A673 (cell line): ENCODE results near the gene TRAF3IP1. TPM values are rescaled to one million over a fixed set of nuclear protein-coding genes. Genes with fewer than 3 reads are reported as not detected.
"Not testable (repeated sequence)": the region's sequence is repeated elsewhere in the genome, so short reads cannot be mapped to it uniquely, and the experiment has no call there.

ENCODE experiments used
- BruUV-seq: library from RNA; stranded (reverse); fragments of 400-500 nt; replicated peaks from 2 replicates; lab custom pipeline; 2021; lab: Mats Ljungman, UMichigan
- CTCF ChIA-PET: fragments of 300-600 bp; sonication (Branson Sonifier 250); formaldehyde crosslinking; loops from one replicate; lab custom pipeline; 2022; ENCODE audit warnings: antibody characterized with exemption; lab: Charles Lee
- POLR2A ChIA-PET: fragments of 300-600 bp; sonication (Branson Sonifier 250); formaldehyde crosslinking; loops from one replicate; lab custom pipeline; 2022; ENCODE audit warnings: antibody characterized with exemption; ENCODE audit not compliant: low non-redundant PET; lab: Charles Lee
- DNase-seq: peaks from one replicate; pipeline ENCODE4 v3.0.0-alpha.2; 2015; ENCODE audit warnings: low spot score
- H3K27ac ChIP-seq: fragments of 200-600 bp; sonication (generic); 2 replicates; pipeline ENCODE4 v1.5.1; 2016; ENCODE audit warnings: mixed run types, low read depth, mild to moderate bottlenecking, mixed read lengths, antibody characterized with exemption, low read length; ENCODE audit not compliant: poor library complexity, severe bottlenecking
- H3K27me3 ChIP-seq: fragments of 200-600 bp; sonication (generic); replicated peaks from 2 replicates; pipeline ENCODE4 v1.6.1; 2017; ENCODE audit warnings: mixed run types, low read depth, mild to moderate bottlenecking, mixed read lengths, antibody characterized with exemption, low read length; ENCODE audit not compliant: insufficient read depth, poor library complexity
- H3K36me3 ChIP-seq: fragments of 200-600 bp; sonication (generic); 2 replicates; pipeline ENCODE4 v1.6.1; 2016; ENCODE audit warnings: mixed run types, mild to moderate bottlenecking, mixed read lengths, antibody characterized with exemption, low read length; ENCODE audit not compliant: insufficient read depth, poor library complexity, severe bottlenecking
- H3K4me1 ChIP-seq: fragments of 200-600 bp; sonication (generic); 2 replicates; pipeline ENCODE4 v1.6.1; 2017; ENCODE audit warnings: mixed run types, mild to moderate bottlenecking, mixed read lengths, antibody characterized with exemption, low read length; ENCODE audit not compliant: insufficient read depth, poor library complexity, severe bottlenecking
- H3K4me3 ChIP-seq: fragments of 200-600 bp; sonication (generic); 2 replicates; pipeline ENCODE4 v1.5.1; 2016; ENCODE audit warnings: low read depth, mixed run types, mild to moderate bottlenecking, mixed read lengths, low read length; ENCODE audit not compliant: poor library complexity, severe bottlenecking
- H3K9me3 ChIP-seq: fragments of 200-600 bp; sonication (generic); 2 replicates; pipeline ENCODE4 v1.6.1; 2016; ENCODE audit warnings: mixed run types, low read depth, mild to moderate bottlenecking, mixed read lengths, antibody characterized with exemption, low read length; ENCODE audit not compliant: poor library complexity, severe bottlenecking
- EZH2 ChIP-seq: fragments of 200-600 bp; sonication (generic); IDR thresholded peaks from 2 replicates; pipeline ENCODE4 v1.6.1; 2017; ENCODE audit warnings: borderline replicate concordance, low read depth, mild to moderate bottlenecking, mixed read lengths, antibody characterized with exemption, low read length; ENCODE audit not compliant: poor library complexity, severe bottlenecking
- intact Hi-C: fragments of 100-400 bp; cut with micrococcal nuclease; formaldehyde crosslinking; loops from one replicate; pipeline ENCODE4 v1.10.0; 2022; ENCODE audit not compliant: unreplicated experiment
- total RNA-seq: library from RNA; stranded (reverse); gene quantifications from 2 replicates; pipeline ENCODE4 v1.2.3, GENCODE V29; 2021
- TF ChIP-seq, protein P1 (sequence below): fragments of 300-800, 200-600 bp; sonication (generic); conservative IDR thresholded peaks from 2 replicates; pipeline ENCODE4 v1.5.1; 2017; ENCODE audit warnings: low read depth, mild to moderate bottlenecking, antibody characterized with exemption, low read length, moderate library complexity, mixed read lengths

Gene TRAF3IP1
- total RNA-seq, 1 experiment from 2014 or later: 23.0 TPM

DNA sequence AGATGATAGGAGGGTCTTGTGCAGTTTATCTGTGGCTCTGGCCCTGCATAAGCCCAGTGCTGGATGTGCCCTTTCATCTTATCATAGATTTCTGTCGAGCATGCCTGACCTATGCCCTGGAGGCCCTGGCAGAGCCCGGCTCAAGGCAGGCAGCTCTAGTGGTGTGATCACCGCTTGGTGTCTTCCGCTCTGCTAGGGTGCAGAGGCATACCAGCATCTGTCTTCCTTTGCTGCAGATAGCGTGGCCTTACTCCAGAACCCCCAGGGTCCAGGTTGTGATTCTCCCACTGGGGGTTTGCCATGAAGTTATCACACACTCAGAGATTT, 13.7 kb upstream of the TRAF3IP1 start:
- CTCF ChIA-PET: no interaction called here
- H3K36me3 ChIP-seq: no peaks in the 10 kb centered on the region
- POLR2A ChIA-PET: no interaction called here
- no peak for TF ChIP-seq EZH2
- TF ChIP-seq, protein P1, sequence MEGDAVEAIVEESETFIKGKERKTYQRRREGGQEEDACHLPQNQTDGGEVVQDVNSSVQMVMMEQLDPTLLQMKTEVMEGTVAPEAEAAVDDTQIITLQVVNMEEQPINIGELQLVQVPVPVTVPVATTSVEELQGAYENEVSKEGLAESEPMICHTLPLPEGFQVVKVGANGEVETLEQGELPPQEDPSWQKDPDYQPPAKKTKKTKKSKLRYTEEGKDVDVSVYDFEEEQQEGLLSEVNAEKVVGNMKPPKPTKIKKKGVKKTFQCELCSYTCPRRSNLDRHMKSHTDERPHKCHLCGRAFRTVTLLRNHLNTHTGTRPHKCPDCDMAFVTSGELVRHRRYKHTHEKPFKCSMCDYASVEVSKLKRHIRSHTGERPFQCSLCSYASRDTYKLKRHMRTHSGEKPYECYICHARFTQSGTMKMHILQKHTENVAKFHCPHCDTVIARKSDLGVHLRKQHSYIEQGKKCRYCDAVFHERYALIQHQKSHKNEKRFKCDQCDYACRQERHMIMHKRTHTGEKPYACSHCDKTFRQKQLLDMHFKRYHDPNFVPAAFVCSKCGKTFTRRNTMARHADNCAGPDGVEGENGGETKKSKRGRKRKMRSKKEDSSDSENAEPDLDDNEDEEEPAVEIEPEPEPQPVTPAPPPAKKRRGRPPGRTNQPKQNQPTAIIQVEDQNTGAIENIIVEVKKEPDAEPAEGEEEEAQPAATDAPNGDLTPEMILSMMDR: no peak
- BruUV-seq: no TSS peak
- DNase-seq: no peak
- no peaks in the 10 kb centered on the region for H3K27me3 ChIP-seq
- no peaks in the 10 kb centered on the region for H3K4me1 ChIP-seq
- no peak overlapping the region for H3K4me3 ChIP-seq
- no peaks in the 10 kb centered on the region for H3K9me3 ChIP-seq
- H3K27ac ChIP-seq: no peak overlapping the region
- intact Hi-C loops: no loop called here

DNA sequence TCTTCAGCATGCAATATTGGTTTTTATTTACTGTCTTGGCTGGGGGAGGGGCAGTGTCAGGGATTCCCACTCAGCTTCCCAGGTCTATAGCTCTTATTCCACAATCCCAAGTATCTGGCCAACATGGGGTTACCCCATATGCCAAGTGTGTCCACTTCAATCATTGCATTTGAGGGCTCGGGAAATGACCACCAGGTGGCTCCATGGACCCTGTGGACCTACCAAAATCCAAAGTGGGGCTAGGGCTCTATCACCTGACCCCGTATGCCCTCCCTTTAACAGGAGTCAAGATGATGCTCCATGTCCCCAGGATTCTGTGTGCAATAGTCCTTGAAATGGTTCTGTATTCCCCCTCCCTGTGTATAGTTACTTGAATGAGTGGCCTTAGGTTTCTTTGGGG, 12.1 kb upstream of the TRAF3IP1 start:
- intact Hi-C loops: no loop called here
- Histone ChIP-seq H3K36me3 (no peaks in the 10 kb centered on the region), H3K4me1 (no peaks in the 10 kb centered on the region), H3K27ac (no peak overlapping the region), H3K27me3 (no peaks in the 10 kb centered on the region), H3K4me3 (no peak overlapping the region), H3K9me3 (no peaks in the 10 kb centered on the region)
- CTCF ChIA-PET: no interaction called here
- no TSS peak for BruUV-seq
- DNase-seq: no peak
- no peak for TF ChIP-seq EZH2
- TF ChIP-seq, protein P1: peak; percentile 38
- POLR2A ChIA-PET: no interaction called here

GRCh38 chr2:238310721-238311120, 9.6 kb upstream of the TRAF3IP1 start:
- BruUV-seq, H3K9me3 ChIP-seq, intact Hi-C loops, CTCF ChIA-PET, H3K27me3 ChIP-seq, H3K36me3 ChIP-seq, H3K27ac ChIP-seq, H3K4me3 ChIP-seq, DNase-seq, H3K4me1 ChIP-seq, POLR2A ChIA-PET: not testable (repeated sequence)

GRCh38 chr2:238313289-238313990, 6.9 kb upstream of the TRAF3IP1 start:
- Histone ChIP-seq H3K9me3 (no peaks in the 10 kb centered on the region), H3K27me3 (no peaks in the 10 kb centered on the region), H3K36me3 (no peaks in the 10 kb centered on the region), H3K4me3 (no peak overlapping the region), H3K27ac (no peak overlapping the region), H3K4me1 (no peaks in the 10 kb centered on the region)
- POLR2A ChIA-PET: no interaction called here
- CTCF ChIA-PET: no interaction called here
- BruUV-seq: no TSS peak
- DNase-seq: no peak
- TF ChIP-seq, protein P1: no peak
- TF ChIP-seq EZH2: no peak
- intact Hi-C loops: no loop called here
